Measurements from ENCODE around the gene WDR76. TPM values are rescaled to one million over a fixed set of nuclear protein-coding genes. Genes with fewer than 3 reads are reported as not detected.

WDR76 gene
- polyA plus RNA-seq, 1 of the 3 experiments (the other 2 are of a cell fraction): 1.8 TPM

GRCh38 chr15:43913026-43913780, 86.4 kb downstream of the WDR76 start:
- Histone ChIP-seq H3K4me3 (ENCODE audit: low read depth in 2 of 2, low read length in 1 of 2) (no peak overlapping the region), H3K9me3 (no peaks in the 10 kb centered on the region), H4K20me1 (ENCODE audit: insufficient read depth) (no peaks in the 10 kb centered on the region), H3K4me1 (ENCODE audit: control insufficient read depth in 1 of 2, insufficient read depth in 2 of 2, low read depth in 1 of 2, low read length in 1 of 2) (peaks cover 5 to 40% of the 10 kb centered on the region in 2 experiments; a peak in 3 of 4 replicates), H3K4me2 (peak overlapping the region; percentile 74), H2AFZ (ENCODE audit: low read depth) (no peak overlapping the region), H3F3A (replicated peaks; ENCODE audit: insufficient read depth) (peaks cover 41% of the 10 kb centered on the region), H3K36me3 (replicated peaks in 1 of 2; ENCODE audit: control insufficient read depth in 1 of 2, insufficient read depth in 2 of 2, low read length in 1 of 2) (peaks cover 15 to 20% of the 10 kb centered on the region in 2 experiments), H3K9ac (peak overlapping the region; percentile 47; the same call in 1 of the 2 replicates), H3K79me2 (ENCODE audit: insufficient read depth) (no peaks in the 10 kb centered on the region), H3K27ac (ENCODE audit: low read depth in 2 of 2, low read length in 1 of 2) (peak overlapping the region; percentile 18 to 99; a peak in 3 of 4 replicates), H3K9me2 (no peaks in the 10 kb centered on the region), H3K27me3 (ENCODE audit: insufficient read depth) (no peaks in the 10 kb centered on the region)
- DNase-seq: no peak
- TF ChIP-seq RXRA (IDR thresholded peaks at IDR 0.05; ENCODE audit: borderline replicate concordance, low read depth) (peak; percentile 76), RAD21 (IDR thresholded peaks at IDR 0.05; ENCODE audit: low read length) (no peak), JUND (IDR thresholded peaks at IDR 0.05) (peak; percentile 98), EP300 (IDR thresholded peaks at IDR 0.05; ENCODE audit: borderline replicate concordance in 1 of 2, low read depth in 1 of 2, low read length in 1 of 2) (peak in 1 of 2 experiments; percentile 95; a peak in 2 of 4 replicates), ZBTB33 (IDR thresholded peaks at IDR 0.05; ENCODE audit: borderline replicate concordance, low read depth) (peak; percentile 60; the same call in 1 of the 2 replicates), POLR2AphosphoS5 (IDR thresholded peaks at IDR 0.05; ENCODE audit: low read depth, low read length) (peak; percentile 53; the same call in 1 of the 2 replicates), PBX3 (IDR thresholded peaks at IDR 0.05) (peak; percentile 90), USF2 (IDR thresholded peaks at IDR 0.05; ENCODE audit: borderline replicate concordance, low read depth, low read length) (no peak), CHD2 (IDR thresholded peaks at IDR 0.05; ENCODE audit: low read length, partially characterized antibody) (no peak), ELF1 (IDR thresholded peaks at IDR 0.05) (0 out of 2 replicates have a peak, but pooled peaks have one; percentile 22), NRF1 (IDR thresholded peaks at IDR 0.05; ENCODE audit: low read depth, low read length) (no peak), TEAD4 (IDR thresholded peaks at IDR 0.05; ENCODE audit: borderline replicate concordance, insufficient read depth) (peak; percentile 84), FOXM1 (IDR thresholded peaks at IDR 0.05; ENCODE audit: low read depth) (0 out of 2 replicates have a peak, but pooled peaks have one; percentile 54), MEF2A (IDR thresholded peaks at IDR 0.05; ENCODE audit: borderline replicate concordance, low read depth) (peak; percentile 63; the same call in 1 of the 2 replicates), NFIC (IDR thresholded peaks at IDR 0.05; ENCODE audit: borderline replicate concordance) (peak; percentile 68), MAX (IDR thresholded peaks at IDR 0.05; ENCODE audit: low read depth) (peak; percentile 83; the same call in 1 of the 2 replicates), TCF12 (IDR thresholded peaks at IDR 0.05) (peak; percentile 92), FOSL2 (IDR thresholded peaks at IDR 0.05; ENCODE audit: borderline replicate concordance, low read depth) (peak; percentile 99)
- POLR2A ChIA-PET: no interaction called here
- WGBS (ENCODE audit: low lambda C conversion rate): 14% methylated on average over 1 of the region's 1 CpG
- CTCF ChIA-PET: interaction anchor here (1.1 to 8.7 kb wide), 3 partner anchors 8 to 306 kb away, joined by 4 to 57 read pairs (median 4); no protein-coding TSS in a partner anchor

All from SK-N-SH (cell line).